RCC 7860 (cell line): ENCODE measurements around the gene GMCL2.
A peak's percentile ranks its signal among the peaks of the same experiment; 100 is the strongest.
"Not testable (repeated sequence)": the region's sequence is repeated elsewhere in the genome, so short reads cannot be mapped to it uniquely, and the experiment has no call there.

Experiments used
- DNase-seq: peaks from one replicate; pipeline ENCODE4 v3.0.0-alpha.2; 2015; ENCODE audit warnings: low spot score
- FAIRE-seq: peaks from 2 replicates; lab custom pipeline; 2012; peaks lifted over from hg19 to GRCh38; lab: Jason Lieb, UNC

Gene GMCL2

GRCh38 chr5:178207183-178207916, 20.2 kb upstream of the GMCL2 start:
- FAIRE-seq (no peak), DNase-seq (peak; percentile 39)

DNA sequence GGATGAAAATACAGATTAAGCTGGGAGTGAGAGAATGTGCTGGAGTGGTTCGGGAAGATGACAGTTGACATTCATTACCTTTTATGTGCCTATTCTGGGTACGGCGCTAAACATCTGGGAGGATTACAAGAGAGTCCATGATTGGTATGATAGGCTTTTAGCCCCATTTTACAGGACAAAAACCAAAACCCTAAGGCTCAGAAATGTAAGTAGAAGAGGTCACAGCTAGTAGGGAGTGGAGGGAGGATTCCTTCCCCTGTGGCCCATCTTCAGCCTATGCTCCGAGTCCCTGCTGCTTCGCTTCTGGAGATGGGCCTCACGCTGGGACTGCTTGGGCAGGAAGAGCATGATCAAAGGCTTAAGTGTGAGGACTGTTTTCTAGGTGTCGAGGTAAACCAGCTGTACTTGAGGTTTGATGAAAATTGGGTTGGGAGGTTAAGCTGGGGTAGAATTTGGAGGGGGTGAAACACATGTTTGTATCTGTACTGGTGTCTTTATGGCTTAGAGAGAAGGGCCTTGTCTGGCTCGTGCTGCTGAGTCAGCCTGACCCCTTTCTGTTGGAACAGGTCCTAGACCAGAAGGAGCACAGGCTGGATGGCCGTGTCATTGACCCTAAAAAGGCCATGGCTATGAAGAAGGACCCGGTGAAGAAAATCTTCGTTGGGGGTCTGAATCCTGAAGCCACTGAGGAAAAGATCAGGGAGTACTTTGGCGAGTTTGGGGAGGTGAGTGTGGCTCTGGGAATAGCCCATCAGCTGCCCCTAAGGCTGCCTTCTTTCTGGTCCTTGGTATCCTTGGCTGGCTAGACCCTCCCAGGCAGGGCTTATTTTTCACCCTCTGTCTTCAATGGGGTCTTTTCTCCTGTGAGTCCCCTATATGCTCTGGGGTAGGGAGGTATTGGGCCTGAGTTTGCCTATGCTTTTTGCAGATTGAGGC, 19.3 kb upstream of the GMCL2 start:
- DNase-seq (no peak), FAIRE-seq (no peak)

GRCh38 chr5:178205749-178206047, 18.5 kb upstream of the GMCL2 start:
- FAIRE-seq, result no peak
- no peak for DNase-seq

DNA sequence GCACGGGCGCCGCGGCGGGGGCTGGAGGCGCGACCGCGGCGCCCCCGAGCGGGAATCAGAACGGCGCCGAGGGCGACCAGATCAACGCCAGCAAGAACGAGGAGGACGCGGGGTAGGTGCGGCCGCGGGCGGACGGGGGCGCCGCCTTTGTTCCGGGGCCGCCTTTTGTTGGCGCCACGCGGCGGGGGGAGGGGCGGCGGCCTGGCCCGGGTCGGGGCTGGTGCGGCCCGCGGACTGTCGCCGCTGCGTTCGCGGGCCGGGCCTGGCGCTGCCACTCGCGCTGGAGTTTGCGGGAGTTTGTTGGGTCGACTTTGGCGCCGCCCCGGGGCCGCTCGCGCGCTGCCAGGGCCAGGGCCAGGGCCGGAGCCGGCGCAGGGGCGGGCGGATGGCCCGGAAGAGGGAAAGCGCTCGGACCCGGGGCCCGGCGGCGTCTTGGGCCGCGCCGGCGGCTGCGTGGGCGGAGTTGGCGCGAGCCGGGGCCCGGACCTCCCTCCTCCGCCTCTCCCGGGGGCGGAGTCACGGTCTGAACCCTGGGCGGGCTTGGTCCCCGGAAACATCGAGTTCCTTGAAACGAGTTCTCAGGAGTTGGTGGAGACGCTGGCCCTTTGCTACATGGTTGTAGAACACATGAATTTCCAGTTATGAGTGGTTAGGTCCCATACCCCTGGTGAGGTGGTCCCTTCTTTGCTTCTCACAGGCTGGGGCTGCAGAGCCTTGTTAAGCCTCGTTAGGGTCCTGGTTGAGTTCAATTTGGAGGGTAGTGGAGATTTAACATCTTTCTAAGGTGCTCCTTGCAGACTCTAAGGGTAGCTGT, 18.0 kb upstream of the GMCL2 start:
- DNase-seq, result peak; percentile 31
- no peak for FAIRE-seq

- peak; percentile 90 for DNase-seq
- FAIRE-seq, result peak; percentile 17
Observed at GRCh38 chr5:178204182-178204934, 17.2 kb upstream of the GMCL2 start, which contains the start of gene HNRNPAB. HNRNPAB (plus strand) TSS chr5:178204533; CDS start chr5:178204838, 305 bp downstream.

- no peak for FAIRE-seq
- DNase-seq, result no peak
Observed at GRCh38 chr5:178203670-178204181, 16.6 kb upstream of the GMCL2 start.

- no peak for FAIRE-seq
- DNase-seq, result no peak
Observed at GRCh38 chr5:178202541-178202940, 15.4 kb upstream of the GMCL2 start.

GRCh38 chr5:178201927-178202235, 14.7 kb upstream of the GMCL2 start:
- FAIRE-seq (no peak), DNase-seq (peak; percentile 39)

- no peak for DNase-seq
- no peak for FAIRE-seq
Observed at GRCh38 chr5:178201221-178201926, 14.2 kb upstream of the GMCL2 start.

DNA sequence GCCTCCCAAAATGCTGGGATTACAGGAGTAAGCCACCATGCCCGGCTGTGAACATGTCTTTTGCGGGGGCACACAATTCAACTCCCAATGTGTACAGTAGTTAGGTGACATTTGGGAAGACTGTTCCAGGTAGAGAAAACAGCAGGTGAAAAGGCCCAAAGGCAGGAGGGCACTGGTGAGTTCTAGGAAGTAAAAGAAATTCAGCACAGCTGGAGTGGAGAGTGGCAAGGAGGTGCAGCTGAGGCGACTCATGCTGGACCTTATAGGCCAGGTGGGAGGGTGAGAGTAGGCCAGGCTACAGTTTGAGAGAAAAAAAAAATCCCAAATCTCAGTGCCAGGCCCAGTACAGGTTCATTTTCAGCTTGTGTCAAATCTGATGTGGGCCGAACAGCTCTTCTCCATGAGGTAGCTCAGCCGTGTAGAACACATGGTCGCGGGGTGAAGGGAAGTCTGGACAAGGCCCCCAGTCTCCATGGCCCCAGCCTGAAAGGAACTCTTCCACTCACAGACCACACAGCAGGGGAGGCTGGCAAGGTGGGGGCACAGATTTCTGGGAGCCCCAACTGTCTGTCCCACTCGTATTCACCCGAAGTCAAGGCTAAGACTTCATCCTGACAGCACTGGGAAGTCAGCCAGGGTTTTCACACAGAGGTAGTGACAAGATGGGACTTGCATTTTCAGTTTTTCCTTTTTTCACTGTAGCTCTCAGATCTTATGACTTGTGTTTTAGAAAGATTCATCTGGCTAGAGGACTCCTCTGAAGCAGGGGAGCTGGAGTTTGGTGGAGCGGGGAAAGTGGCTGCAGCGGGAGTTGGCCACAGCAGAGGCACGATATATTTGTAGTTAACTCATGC, 12.6 kb upstream of the GMCL2 start:
- DNase-seq, result no peak
- no peak for FAIRE-seq

GRCh38 chr5:178198706-178199105, 11.5 kb upstream of the GMCL2 start:
- DNase-seq (no peak), FAIRE-seq (no peak)

DNA sequence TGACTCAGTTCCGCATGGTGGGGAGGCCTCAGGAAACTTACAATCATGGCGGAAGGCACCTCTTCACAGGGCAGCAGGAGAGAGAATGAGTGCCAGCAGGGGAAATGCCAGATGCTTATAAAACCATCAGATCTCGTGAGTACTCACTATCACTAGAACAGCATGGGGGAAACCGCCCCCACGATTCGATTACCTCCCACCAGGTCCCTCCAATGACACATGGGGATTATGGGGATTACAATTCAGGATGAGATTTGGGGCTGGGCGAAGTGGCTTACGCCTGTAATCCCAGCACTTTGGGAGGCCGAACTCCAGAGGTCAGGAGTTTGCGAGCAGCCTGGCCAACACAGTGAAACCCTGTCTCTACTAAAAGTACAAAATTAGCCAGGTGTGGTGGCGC, 11.0 kb upstream of the GMCL2 start:
- DNase-seq, FAIRE-seq: not testable (repeated sequence)

GRCh38 chr5:178196986-178197385, 9.8 kb upstream of the GMCL2 start:
- no peak for DNase-seq
- no peak for FAIRE-seq

- no peak for FAIRE-seq
- DNase-seq, result no peak
Observed at GRCh38 chr5:178196281-178196812, 9.2 kb upstream of the GMCL2 start.

GRCh38 chr5:178194026-178194425, 6.9 kb upstream of the GMCL2 start:
- no peak for FAIRE-seq
- DNase-seq, result no peak

- DNase-seq (no peak), FAIRE-seq (no peak)
Observed at GRCh38 chr5:178193251-178193809, 6.2 kb upstream of the GMCL2 start.

- DNase-seq (no peak), FAIRE-seq (no peak)
Observed at GRCh38 chr5:178192787-178193186, 5.6 kb upstream of the GMCL2 start.

DNA sequence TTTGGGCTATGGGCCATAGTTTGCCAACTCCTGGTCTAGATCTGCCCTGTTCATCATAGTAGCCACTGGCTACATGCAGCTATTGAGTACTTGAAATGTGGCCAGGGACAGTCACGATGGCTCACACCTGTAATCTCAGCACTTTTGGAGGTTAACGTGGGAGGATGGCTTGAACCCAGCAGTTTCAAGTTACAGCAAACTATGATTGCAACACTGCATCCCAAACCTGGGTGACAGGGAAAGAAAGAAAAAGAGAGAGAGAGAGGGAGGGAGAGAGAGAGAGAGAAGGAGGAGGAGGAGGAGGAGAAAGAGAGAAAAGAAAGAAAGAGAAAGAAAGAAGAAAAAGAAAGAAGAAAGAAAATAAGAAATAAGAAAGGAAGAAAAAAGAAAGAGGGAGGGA, 5.1 kb upstream of the GMCL2 start:
- DNase-seq (no peak), FAIRE-seq (no peak)
